OCI-LY3 (cell line): Measurements from ENCODE around the gene ABCD1.

Experiments
- EZH2phosphoT487 ChIP-seq: fragments of 200-600 bp; shearing (Covaris generic); IDR thresholded peaks from 2 replicates; pipeline ENCODE4 v1.6.1; 2018; ENCODE audit warnings: antibody characterized with exemption, mixed run types, low read depth
- TF ChIP-seq, protein P1 (sequence below): fragments of 200-600, 300-600 bp; sonication (generic); IDR thresholded peaks from 2 replicates; pipeline ENCODE4 v1.5.1; 2014; ENCODE audit warnings: antibody characterized with exemption, low read length, low read depth

DNA sequence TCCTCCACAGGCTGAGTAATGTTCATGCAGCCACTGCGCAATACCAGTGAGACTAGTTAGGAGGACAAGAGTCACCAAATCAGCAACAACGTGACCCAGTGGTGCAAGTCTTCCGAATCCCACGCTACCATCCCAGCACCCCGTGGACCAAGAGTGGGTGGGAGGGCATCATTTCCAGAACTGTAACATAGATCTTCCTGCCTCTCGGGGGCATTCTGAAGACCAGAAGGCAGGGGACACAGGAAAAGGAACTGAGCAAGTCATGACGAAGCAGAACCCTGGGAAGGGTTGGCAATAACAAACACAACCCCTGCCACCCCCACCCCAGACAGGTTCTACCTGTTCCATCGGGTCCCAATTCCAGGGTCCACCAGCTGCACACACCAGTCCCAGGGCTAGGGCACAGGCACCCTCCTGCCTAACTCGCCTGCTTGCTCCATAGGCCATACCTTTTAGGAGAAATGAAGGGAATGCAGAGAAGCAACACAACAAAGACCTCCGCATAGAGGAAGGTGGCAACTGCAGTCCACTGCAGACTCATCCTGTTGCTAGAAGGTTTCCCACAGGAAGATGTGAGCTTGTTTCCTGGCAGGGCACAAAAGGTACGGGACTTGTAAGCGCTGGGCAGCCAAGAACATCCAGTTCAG, 1.8 kb upstream of the ABCD1 start:
- TF ChIP-seq, protein P1, sequence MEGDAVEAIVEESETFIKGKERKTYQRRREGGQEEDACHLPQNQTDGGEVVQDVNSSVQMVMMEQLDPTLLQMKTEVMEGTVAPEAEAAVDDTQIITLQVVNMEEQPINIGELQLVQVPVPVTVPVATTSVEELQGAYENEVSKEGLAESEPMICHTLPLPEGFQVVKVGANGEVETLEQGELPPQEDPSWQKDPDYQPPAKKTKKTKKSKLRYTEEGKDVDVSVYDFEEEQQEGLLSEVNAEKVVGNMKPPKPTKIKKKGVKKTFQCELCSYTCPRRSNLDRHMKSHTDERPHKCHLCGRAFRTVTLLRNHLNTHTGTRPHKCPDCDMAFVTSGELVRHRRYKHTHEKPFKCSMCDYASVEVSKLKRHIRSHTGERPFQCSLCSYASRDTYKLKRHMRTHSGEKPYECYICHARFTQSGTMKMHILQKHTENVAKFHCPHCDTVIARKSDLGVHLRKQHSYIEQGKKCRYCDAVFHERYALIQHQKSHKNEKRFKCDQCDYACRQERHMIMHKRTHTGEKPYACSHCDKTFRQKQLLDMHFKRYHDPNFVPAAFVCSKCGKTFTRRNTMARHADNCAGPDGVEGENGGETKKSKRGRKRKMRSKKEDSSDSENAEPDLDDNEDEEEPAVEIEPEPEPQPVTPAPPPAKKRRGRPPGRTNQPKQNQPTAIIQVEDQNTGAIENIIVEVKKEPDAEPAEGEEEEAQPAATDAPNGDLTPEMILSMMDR, result no peak
- TF ChIP-seq EZH2phosphoT487, result no peak
